WI38 (cell line): ENCODE data around the gene HLA-DMB.
A peak's percentile ranks its signal among the peaks of the same experiment; 100 is the strongest.

ENCODE experiments used
- H3K4me3 ChIP-seq: 2 replicates; pipeline ENCODE4 v1.5.1; 2011; ENCODE audit warnings: low read depth, mild to moderate bottlenecking, control low read depth, low read length
- TF ChIP-seq, protein P1 (sequence below): IDR thresholded peaks from 2 replicates; pipeline ENCODE4 v1.5.1; 2012; ENCODE audit warnings: low read depth, mild to moderate bottlenecking, control low read depth, low read length

Gene HLA-DMB

DNA sequence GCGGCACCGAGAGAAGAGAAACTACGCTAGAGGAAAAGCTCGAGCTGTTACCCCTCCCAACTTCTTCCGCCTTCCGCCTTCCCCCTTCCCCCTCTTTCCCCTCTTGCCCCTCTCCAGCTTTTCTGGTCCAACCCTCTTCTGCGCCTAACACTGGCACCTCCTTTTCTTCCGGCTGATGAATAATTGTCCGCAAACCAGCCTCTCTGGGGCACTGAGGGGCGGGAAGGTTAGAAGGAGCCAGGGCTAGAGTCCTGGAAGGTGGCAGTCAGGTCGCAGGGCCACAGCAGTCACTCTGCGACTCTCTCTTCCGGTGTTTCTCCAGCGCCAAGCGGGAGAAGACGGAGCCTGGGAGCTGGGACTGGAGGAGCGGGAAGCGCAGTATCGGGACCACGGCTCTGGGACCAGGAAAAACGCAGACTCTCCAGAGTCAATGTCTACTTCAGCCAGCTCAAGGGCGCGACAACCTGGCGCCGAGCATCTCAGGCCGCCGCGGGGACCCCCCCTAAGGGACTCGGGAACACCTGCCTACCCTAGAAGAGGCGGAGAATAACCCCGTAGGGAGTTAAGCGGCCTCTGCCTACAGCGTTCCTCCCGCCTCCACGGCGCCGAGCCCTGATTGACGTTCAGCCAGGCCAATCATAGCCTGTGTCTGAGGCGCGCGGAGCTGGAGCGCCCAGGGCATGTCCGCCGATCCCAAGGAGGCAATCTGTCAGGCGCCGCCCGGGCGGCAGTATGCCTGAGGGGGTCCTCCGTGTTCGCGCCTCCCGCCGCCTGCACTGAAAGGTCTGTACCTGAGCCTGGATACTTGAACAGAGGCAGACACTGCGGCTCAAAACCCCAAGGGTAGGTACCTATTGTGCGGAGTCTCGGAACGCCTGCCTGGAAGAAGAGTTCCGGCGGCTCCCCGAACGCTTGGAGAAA, 46.5 kb downstream of the HLA-DMB start:
- peak overlapping the region; percentile 78 for H3K4me3 ChIP-seq

DNA sequence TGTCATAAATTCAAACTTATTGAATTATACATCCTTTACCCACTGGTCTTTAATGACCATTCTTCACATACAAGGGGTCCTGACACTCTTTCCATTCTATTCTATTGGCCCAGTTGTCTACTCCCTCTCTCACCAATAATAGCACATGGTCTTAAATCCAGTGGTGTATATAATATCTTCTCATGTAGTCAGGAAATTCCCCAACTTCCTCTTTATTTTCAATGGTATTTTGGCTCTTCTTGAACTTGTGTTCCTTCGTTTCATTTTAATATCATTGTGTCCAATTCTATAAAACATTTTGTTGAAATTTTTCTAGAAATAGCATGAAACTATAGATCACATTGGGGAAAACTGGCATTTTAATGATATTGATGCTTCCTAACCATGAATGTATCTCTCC, 50.0 kb downstream of the HLA-DMB start:
- no peak overlapping the region for H3K4me3 ChIP-seq
- TF ChIP-seq, protein P1, sequence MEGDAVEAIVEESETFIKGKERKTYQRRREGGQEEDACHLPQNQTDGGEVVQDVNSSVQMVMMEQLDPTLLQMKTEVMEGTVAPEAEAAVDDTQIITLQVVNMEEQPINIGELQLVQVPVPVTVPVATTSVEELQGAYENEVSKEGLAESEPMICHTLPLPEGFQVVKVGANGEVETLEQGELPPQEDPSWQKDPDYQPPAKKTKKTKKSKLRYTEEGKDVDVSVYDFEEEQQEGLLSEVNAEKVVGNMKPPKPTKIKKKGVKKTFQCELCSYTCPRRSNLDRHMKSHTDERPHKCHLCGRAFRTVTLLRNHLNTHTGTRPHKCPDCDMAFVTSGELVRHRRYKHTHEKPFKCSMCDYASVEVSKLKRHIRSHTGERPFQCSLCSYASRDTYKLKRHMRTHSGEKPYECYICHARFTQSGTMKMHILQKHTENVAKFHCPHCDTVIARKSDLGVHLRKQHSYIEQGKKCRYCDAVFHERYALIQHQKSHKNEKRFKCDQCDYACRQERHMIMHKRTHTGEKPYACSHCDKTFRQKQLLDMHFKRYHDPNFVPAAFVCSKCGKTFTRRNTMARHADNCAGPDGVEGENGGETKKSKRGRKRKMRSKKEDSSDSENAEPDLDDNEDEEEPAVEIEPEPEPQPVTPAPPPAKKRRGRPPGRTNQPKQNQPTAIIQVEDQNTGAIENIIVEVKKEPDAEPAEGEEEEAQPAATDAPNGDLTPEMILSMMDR, result no peak

More for the DNA sequence above, 46.5 kb downstream of the HLA-DMB start:
- TF ChIP-seq, protein P1, result no peak

DNA sequence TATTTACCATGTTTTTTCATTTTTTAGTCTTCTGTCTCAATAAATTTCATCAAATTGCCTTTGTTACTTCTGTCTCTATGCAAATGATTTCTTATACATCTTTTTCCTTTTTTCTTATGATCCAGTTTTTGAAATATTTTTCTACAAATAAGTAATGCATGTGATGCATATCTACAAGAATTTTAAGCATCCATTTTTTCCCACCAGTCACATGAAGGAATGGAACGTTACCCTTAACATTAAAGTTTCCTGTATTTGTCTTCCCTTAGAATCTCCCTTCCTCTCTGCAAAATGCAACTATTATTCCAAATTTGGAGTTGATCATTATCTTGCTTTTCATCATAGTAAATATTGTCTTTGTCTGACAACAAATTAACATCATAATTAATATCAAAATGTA, 51.3 kb downstream of the HLA-DMB start:
- no peak overlapping the region for H3K4me3 ChIP-seq
- TF ChIP-seq, protein P1, result no peak

DNA sequence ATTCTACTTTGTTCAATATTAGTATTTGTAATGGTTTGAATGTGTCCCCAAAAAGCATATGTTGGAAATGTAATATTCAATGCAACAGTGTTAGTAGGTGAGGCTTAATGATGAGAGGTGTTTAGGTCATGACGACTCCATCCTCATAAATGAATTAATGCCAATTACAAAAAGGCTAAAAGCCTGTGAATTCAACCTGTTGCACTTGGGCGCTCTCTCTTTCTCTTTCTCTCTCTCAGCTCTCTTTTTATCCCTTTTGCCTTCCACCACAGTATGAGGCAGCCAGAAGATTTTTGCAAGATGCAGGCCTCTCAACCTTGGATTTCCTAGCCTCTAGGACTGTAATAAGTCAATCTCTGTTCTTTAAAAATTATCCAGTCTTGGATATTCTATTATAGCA, 52.3 kb downstream of the HLA-DMB start:
- TF ChIP-seq, protein P1, result no peak
- no peak overlapping the region for H3K4me3 ChIP-seq

DNA sequence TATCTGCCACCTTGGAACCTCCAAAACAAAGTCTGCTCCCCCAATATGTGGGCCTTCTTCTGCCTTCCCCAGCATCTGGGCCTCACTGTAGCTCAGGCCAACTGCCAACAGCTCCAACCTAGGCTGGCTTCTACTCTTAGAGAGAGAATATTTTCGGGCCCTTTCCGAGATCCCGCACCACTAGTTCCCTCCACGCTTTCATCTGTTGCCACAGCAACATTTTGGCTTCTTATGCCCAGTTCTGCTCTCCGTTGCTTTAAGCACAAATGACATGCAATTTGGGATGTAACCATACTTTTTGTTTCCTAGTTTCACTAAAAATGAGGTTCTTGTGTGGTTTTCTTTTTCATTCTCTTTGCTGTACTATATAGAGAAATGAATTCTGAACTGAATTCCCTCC, 53.2 kb downstream of the HLA-DMB start:
- TF ChIP-seq, protein P1, result no peak
- no peak overlapping the region for H3K4me3 ChIP-seq

DNA sequence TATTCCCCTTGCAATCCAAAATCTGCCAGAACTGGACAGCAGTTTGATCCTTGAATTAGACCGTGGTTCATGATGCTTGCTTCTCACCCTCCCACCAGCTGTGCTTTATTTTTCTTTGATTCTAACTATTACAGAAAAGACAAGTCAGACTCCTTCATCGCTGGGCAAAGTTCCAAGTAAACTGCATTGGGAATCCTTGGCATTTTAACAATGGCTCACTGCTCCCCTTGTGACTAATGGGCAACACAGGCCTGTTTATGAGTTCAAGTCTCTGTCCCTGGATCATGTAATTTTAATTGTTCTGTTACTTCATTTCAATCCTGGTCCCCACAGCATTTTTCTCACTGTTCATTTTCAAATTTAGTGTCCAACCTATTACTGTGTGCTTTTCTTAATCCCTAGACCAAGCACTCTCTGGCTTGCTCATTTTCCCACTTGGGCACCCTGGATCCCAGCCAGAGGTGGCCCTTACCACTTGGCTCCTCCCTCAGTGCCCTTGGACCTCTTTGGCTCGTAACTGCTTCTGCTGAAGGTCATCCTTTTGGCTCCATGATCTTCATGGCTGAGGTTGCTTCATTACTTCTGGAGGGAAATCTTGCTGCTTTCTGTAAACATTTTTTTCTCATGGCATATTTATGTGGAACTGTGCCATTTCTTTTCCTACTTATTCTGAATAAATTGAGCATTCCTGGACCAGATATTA, 54.0 kb downstream of the HLA-DMB start:
- TF ChIP-seq, protein P1, result no peak
- no peak overlapping the region for H3K4me3 ChIP-seq
